HEK293 (cell line): Measurements from ENCODE around the gene SYNGAP1.

Source experiments
- CTCF ChIA-PET: fragments of 350-600 bp; formaldehyde crosslinking; extraction: SDS; loops from one replicate; lab custom pipeline; 2021; ENCODE audit warnings: antibody characterized with exemption; lab: Yijun Ruan, JAX
- POLR2A ChIA-PET: fragments of 300-600 bp; formaldehyde crosslinking; extraction: SDS; loops from one replicate; lab custom pipeline; 2020; ENCODE audit warnings: antibody characterized with exemption, inconsistent platforms; lab: Yijun Ruan, JAX
- H3K27ac ChIP-seq: fragments of 200-500 bp; sonication (Bioruptor generic); 2 replicates; pipeline ENCODE4 v1.5.1; 2014; ENCODE audit warnings: low read depth, low read length, control low read depth, inconsistent platforms; ENCODE audit errors: extremely low read depth
- H3K36me3 ChIP-seq, 2 experiments: fragments of 200-500 bp in 1 of 2; sonication (Bioruptor generic) in 1 of 2; 1 replicate in 1 of 2; 2 replicates in 1 of 2; pipeline ENCODE4 v1.5.1; 2014 to 2017; ENCODE audit warnings: inconsistent platforms in 2 of 2, low read length in 2 of 2; ENCODE audit not compliant: control insufficient read depth in 2 of 2, insufficient read depth in 1 of 2
- H3K4me1 ChIP-seq: fragments of 200-500 bp; sonication (Bioruptor generic); 2 replicates; pipeline ENCODE4 v1.5.1; 2014; ENCODE audit warnings: mild to moderate bottlenecking, low read length, inconsistent platforms; ENCODE audit not compliant: control insufficient read depth, insufficient read depth
- H3K4me3 ChIP-seq: 2 replicates; pipeline ENCODE4 v1.5.1; 2011; ENCODE audit warnings: low read depth, mild to moderate bottlenecking, control low read depth, low read length, moderate library complexity
- H3K9me3 ChIP-seq: fragments of 200-500 bp; sonication (Bioruptor generic); 2 replicates; pipeline ENCODE4 v1.5.1; 2014; ENCODE audit warnings: low read depth, low read length, inconsistent platforms; ENCODE audit not compliant: control insufficient read depth, insufficient read depth
- MZF1 ChIP-seq: fragments of 450-650 bp; formaldehyde crosslinking; IDR thresholded peaks from 2 replicates; pipeline ENCODE4 v1.5.1; 2017; ENCODE audit warnings: missing biosample characterization, missing genetic modification characterization, borderline replicate concordance
- SCRT2 ChIP-seq: fragments of 450-650 bp; formaldehyde crosslinking; IDR thresholded peaks from 2 replicates; pipeline ENCODE4 v1.5.1; 2016; ENCODE audit warnings: missing biosample characterization, missing genetic modification characterization
- SP3 ChIP-seq: fragments of 450-650 bp; formaldehyde crosslinking; IDR thresholded peaks from 2 replicates; pipeline ENCODE4 v1.5.1; 2016; ENCODE audit warnings: missing biosample characterization, missing genetic modification characterization
- ZFP3 ChIP-seq: fragments of 450-650 bp; formaldehyde crosslinking; IDR thresholded peaks from 2 replicates; pipeline ENCODE4 v1.5.1; 2016; ENCODE audit warnings: low read depth, missing biosample characterization, missing genetic modification characterization
- ZFP37 ChIP-seq: fragments of 450-650 bp; formaldehyde crosslinking; IDR thresholded peaks from 2 replicates; pipeline ENCODE4 v1.5.1; 2016; ENCODE audit warnings: missing biosample characterization, missing genetic modification characterization
- ZNF121 ChIP-seq: fragments of 450-650 bp; formaldehyde crosslinking; IDR thresholded peaks from 2 replicates; pipeline ENCODE4 v1.5.1; 2016; ENCODE audit warnings: missing biosample characterization, missing genetic modification characterization
- ZNF175 ChIP-seq: fragments of 450-650 bp; formaldehyde crosslinking; IDR thresholded peaks from 2 replicates; pipeline ENCODE4 v1.5.1; 2016; ENCODE audit warnings: missing biosample characterization, missing genetic modification characterization
- ZNF223 ChIP-seq: fragments of 450-650 bp; formaldehyde crosslinking; IDR thresholded peaks from 2 replicates; pipeline ENCODE4 v1.5.1; 2016; ENCODE audit warnings: missing biosample characterization, missing genetic modification characterization
- ZNF23 ChIP-seq: fragments of 450-650 bp; formaldehyde crosslinking; IDR thresholded peaks from 2 replicates; pipeline ENCODE4 v1.5.1; 2016; ENCODE audit warnings: missing biosample characterization, missing genetic modification characterization, borderline replicate concordance
- ZNF311 ChIP-seq: fragments of 450-650 bp; formaldehyde crosslinking; IDR thresholded peaks from 2 replicates; pipeline ENCODE4 v1.5.1; 2017; ENCODE audit warnings: missing biosample characterization, missing genetic modification characterization, borderline replicate concordance
- ZNF629 ChIP-seq: fragments of 450-650 bp; formaldehyde crosslinking; IDR thresholded peaks from 2 replicates; pipeline ENCODE4 v1.5.1; 2017; ENCODE audit warnings: missing biosample characterization, missing genetic modification characterization
- TF ChIP-seq, protein P1 (sequence below): fragments of 450-650 bp; formaldehyde crosslinking; IDR thresholded peaks from 2 replicates; pipeline ENCODE4 v1.5.1; 2017; ENCODE audit warnings: missing biosample characterization, mild to moderate bottlenecking, missing genetic modification characterization, moderate library complexity
- TF ChIP-seq, protein P2 (sequence below): fragments of 450-650 bp; formaldehyde crosslinking; IDR thresholded peaks from 2 replicates; pipeline ENCODE4 v1.5.1; 2016; ENCODE audit warnings: missing biosample characterization, missing genetic modification characterization
- TF ChIP-seq, protein P3 (sequence below): fragments of 450-650 bp; formaldehyde crosslinking; IDR thresholded peaks from 2 replicates; pipeline ENCODE4 v1.5.1; 2017; ENCODE audit warnings: missing biosample characterization, missing genetic modification characterization
- TF ChIP-seq, protein P4 (sequence below): fragments of 450-650 bp; formaldehyde crosslinking; IDR thresholded peaks from 2 replicates; pipeline ENCODE4 v1.5.1; 2016; ENCODE audit warnings: missing biosample characterization, missing genetic modification characterization, borderline replicate concordance
- TF ChIP-seq, protein P5 (sequence below): fragments of 450-650 bp; formaldehyde crosslinking; IDR thresholded peaks from 2 replicates; pipeline ENCODE4; 2016; ENCODE audit warnings: missing biosample characterization, missing genetic modification characterization

SYNGAP1 gene

DNA sequence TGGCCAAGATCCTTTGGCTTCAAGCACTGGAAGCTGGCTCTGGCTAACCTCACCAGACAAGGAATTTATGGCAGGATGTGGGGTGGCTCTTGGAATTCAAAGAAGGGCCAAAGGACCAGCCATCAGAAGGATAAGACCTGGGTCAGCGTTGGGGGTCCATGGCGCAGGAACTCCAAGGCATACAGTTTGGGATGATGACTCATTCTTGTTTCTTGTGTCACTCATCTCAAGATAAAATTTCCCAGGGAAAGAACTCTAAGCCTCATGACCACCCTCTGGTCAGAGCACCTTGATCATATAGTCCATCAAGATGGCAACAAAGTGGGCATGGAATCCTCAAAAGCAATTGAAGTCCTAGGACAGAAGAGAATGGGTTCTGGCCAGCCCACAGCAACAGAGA lies 39.4 kb downstream of the SYNGAP1 start (continued):
- TF ChIP-seq, protein P1, sequence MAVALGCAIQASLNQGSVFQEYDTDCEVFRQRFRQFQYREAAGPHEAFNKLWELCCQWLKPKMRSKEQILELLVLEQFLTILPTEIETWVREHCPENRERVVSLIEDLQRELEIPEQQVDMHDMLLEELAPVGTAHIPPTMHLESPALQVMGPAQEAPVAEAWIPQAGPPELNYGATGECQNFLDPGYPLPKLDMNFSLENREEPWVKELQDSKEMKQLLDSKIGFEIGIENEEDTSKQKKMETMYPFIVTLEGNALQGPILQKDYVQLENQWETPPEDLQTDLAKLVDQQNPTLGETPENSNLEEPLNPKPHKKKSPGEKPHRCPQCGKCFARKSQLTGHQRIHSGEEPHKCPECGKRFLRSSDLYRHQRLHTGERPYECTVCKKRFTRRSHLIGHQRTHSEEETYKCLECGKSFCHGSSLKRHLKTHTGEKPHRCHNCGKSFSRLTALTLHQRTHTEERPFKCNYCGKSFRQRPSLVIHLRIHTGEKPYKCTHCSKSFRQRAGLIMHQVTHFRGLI (tag by site-specific recombination) = no peak
- TF ChIP-seq, protein P2, sequence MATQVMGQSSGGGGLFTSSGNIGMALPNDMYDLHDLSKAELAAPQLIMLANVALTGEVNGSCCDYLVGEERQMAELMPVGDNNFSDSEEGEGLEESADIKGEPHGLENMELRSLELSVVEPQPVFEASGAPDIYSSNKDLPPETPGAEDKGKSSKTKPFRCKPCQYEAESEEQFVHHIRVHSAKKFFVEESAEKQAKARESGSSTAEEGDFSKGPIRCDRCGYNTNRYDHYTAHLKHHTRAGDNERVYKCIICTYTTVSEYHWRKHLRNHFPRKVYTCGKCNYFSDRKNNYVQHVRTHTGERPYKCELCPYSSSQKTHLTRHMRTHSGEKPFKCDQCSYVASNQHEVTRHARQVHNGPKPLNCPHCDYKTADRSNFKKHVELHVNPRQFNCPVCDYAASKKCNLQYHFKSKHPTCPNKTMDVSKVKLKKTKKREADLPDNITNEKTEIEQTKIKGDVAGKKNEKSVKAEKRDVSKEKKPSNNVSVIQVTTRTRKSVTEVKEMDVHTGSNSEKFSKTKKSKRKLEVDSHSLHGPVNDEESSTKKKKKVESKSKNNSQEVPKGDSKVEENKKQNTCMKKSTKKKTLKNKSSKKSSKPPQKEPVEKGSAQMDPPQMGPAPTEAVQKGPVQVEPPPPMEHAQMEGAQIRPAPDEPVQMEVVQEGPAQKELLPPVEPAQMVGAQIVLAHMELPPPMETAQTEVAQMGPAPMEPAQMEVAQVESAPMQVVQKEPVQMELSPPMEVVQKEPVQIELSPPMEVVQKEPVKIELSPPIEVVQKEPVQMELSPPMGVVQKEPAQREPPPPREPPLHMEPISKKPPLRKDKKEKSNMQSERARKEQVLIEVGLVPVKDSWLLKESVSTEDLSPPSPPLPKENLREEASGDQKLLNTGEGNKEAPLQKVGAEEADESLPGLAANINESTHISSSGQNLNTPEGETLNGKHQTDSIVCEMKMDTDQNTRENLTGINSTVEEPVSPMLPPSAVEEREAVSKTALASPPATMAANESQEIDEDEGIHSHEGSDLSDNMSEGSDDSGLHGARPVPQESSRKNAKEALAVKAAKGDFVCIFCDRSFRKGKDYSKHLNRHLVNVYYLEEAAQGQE (tag by site-specific recombination) = no peak
- TF ChIP-seq ZNF629 (tag by site-specific recombination) (no peak), ZNF311 (tag by site-specific recombination) (no peak), SP3 (tag by site-specific recombination) (no peak), ZFP3 (tag by site-specific recombination) (no peak)

DNA sequence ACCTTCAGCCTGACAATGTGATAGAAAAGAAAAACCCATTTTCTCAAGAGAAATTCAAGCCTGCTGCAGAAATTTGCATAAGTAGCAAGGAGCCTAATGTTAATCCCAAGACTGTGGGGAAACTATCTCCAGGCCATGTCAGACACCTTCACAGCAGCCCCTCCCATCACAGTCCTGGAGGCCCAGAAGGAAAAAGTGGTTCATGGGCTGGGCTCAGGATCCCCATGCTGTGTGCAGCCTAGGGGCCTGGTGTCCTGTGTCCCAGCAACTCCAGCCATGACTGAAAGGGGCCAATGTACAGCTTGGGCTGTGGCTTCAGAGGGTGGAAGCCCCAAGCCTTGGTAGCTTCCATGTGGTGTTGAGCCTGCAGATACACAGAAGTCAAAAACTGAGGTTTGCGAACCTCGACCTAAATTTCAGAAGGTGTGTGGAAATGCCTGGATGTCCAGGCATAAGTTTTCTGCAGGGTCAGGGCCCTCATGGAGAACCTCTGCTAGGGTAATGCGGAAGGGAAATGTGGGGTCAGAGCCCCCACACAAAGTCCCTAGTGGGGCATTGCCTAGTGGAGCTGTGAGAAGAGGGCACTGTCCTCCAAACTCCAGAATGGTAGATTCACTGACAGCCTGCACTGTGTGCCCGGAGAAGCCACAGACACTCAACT lies 46.3 kb downstream of the SYNGAP1 start:
- ChIA-PET POLR2A (no interaction called here), CTCF (interaction anchor here (0.6 to 1.2 kb wide), 2 partner anchors 22 to 124 kb away, joined by 3 to 4 read pairs; no protein-coding TSS in a partner anchor)
- no peak overlapping the region for H3K27ac ChIP-seq
- H3K4me3 ChIP-seq = no peak overlapping the region
- no peaks in the 10 kb centered on the region for H3K36me3 ChIP-seq
- H3K9me3 ChIP-seq = no peaks in the 10 kb centered on the region
- TF ChIP-seq ZNF23 (tag by site-specific recombination) = no peak
- TF ChIP-seq, protein P3, sequence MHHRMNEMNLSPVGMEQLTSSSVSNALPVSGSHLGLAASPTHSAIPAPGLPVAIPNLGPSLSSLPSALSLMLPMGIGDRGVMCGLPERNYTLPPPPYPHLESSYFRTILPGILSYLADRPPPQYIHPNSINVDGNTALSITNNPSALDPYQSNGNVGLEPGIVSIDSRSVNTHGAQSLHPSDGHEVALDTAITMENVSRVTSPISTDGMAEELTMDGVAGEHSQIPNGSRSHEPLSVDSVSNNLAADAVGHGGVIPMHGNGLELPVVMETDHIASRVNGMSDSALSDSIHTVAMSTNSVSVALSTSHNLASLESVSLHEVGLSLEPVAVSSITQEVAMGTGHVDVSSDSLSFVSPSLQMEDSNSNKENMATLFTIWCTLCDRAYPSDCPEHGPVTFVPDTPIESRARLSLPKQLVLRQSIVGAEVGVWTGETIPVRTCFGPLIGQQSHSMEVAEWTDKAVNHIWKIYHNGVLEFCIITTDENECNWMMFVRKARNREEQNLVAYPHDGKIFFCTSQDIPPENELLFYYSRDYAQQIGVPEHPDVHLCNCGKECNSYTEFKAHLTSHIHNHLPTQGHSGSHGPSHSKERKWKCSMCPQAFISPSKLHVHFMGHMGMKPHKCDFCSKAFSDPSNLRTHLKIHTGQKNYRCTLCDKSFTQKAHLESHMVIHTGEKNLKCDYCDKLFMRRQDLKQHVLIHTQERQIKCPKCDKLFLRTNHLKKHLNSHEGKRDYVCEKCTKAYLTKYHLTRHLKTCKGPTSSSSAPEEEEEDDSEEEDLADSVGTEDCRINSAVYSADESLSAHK = no peak
- TF ChIP-seq ZFP37 = no peak
- no peaks in the 10 kb centered on the region for H3K4me1 ChIP-seq

DNA sequence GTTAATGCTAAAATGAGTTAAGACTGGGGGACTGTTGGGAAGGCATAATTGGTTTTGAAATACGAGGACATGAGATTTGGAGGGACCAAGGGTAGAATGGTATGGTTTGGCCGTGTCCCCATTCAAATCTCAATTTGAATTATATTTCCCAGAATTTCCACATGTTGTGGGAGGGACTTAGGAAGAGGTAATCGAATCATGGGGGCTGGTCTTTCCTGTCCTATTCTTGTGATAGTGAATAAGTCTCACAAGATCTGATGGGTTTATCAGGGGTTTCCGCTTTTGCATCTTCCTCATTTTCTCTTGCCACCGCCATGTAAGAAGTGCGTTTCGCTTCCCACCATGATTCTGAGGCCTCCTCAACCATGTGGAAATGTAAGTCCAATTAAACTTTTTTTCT lies 47.2 kb downstream of the SYNGAP1 start:
- Histone ChIP-seq H3K36me3 (no peaks in the 10 kb centered on the region), H3K9me3 (no peaks in the 10 kb centered on the region), H3K27ac (no peak overlapping the region), H3K4me3 (no peak overlapping the region), H3K4me1 (no peaks in the 10 kb centered on the region)
- ChIA-PET POLR2A (interaction anchor here (2.4 kb wide), 1 partner anchor 12 kb away, joined by 11 read pairs; the partner anchor contains the start of gene ZBTB9), CTCF (interaction anchor here (0.6 to 1.2 kb wide), 3 partner anchors 21 to 277 kb away, joined by 3 to 4 read pairs (median 3); no protein-coding TSS in a partner anchor)
- TF ChIP-seq SCRT2 (no peak), ZNF121 (no peak), MZF1 (tag by site-specific recombination) (no peak), ZNF223 (tag by site-specific recombination) (no peak), ZNF175 (tag by site-specific recombination) (no peak)
- TF ChIP-seq, protein P4, sequence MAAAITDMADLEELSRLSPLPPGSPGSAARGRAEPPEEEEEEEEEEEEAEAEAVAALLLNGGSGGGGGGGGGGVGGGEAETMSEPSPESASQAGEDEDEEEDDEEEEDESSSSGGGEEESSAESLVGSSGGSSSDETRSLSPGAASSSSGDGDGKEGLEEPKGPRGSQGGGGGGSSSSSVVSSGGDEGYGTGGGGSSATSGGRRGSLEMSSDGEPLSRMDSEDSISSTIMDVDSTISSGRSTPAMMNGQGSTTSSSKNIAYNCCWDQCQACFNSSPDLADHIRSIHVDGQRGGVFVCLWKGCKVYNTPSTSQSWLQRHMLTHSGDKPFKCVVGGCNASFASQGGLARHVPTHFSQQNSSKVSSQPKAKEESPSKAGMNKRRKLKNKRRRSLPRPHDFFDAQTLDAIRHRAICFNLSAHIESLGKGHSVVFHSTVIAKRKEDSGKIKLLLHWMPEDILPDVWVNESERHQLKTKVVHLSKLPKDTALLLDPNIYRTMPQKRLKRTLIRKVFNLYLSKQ = no peak
- TF ChIP-seq, protein P5, sequence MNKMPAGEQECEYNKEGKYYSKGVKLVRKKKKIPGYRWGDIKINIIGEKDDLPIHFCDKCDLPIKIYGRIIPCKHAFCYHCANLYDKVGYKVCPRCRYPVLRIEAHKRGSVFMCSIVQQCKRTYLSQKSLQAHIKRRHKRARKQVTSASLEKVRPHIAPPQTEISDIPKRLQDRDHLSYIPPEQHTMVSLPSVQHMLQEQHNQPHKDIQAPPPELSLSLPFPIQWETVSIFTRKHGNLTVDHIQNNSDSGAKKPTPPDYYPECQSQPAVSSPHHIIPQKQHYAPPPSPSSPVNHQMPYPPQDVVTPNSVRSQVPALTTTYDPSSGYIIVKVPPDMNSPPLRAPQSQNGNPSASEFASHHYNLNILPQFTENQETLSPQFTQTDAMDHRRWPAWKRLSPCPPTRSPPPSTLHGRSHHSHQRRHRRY (tag by site-specific recombination) = no peak
